Smooth muscle cell of trachea (primary cell): ENCODE measurements around the gene CRTAP. TPM values are rescaled to one million over a fixed set of nuclear protein-coding genes. Genes with fewer than 3 reads are reported as not detected.

Experiments used
- total RNA-seq: library from RNA; depleted of rRNA; stranded (reverse); fragments of >200 nt; gene quantifications from 2 replicates; pipeline ENCODE4 v1.2.1, GENCODE V29; 2014

Gene CRTAP
- 257 and 507 TPM in 2 replicates for total RNA-seq

GRCh38 chr3:33113772-33114621, at the start of gene CRTAP:
Gene CRTAP, plus strand, starts transcription at chr3:33114014. Its CDS starts 64 bp downstream, at chr3:33114078.

Other genes with a start within 250 kb of the CRTAP start
- not detected in 2 replicates for gene CCR4, start 162.4 kb upstream of the CRTAP start, total RNA-seq
- 79.7 and 107 TPM in 2 replicates for gene GLB1, start 16.9 kb upstream of the CRTAP start, total RNA-seq
- 3.8 and 5.5 TPM in 2 replicates for gene TMPPE, start 16.9 kb upstream of the CRTAP start, total RNA-seq
- 1.6 and 2.5 TPM in 2 replicates for gene SUSD5, start 104.8 kb downstream of the CRTAP start, total RNA-seq
- 20.2 and 25.2 TPM in 2 replicates for gene FBXL2, start 163.4 kb downstream of the CRTAP start, total RNA-seq